Thoracic aorta (tissue), 2 donors: ENCODE measurements around the gene IFIT3. TPM values are rescaled to one million over a fixed set of nuclear protein-coding genes. Genes with fewer than 3 reads are reported as not detected.
"Not testable (repeated sequence)": the region's sequence is repeated elsewhere in the genome, so short reads cannot be mapped to it uniquely, and the experiment has no call there.

Experiments
- ATAC-seq: fragments of 150-250 bp; one replicate; pipeline ENCODE4 v1.8.0; 2017; ENCODE audit warnings: low read depth; ENCODE audit not compliant: insufficient number of reproducible peaks, low FRiP score
- DNase-seq: peaks from one replicate; pipeline ENCODE4 v3.0.0-alpha.2; 2020; ENCODE audit warnings: low spot score
- H3K27ac ChIP-seq, 2 donors: fragments of 200-600 bp; sonication (generic); 1 replicate in 1 of 2; 2 replicates in 1 of 2; pipeline ENCODE4 v1.5.1; 2016; ENCODE audit warnings: mild to moderate bottlenecking in 2 of 2, moderate library complexity in 2 of 2
- H3K27me3 ChIP-seq: fragments of 200-600 bp; sonication (generic); replicated peaks from 2 replicates; pipeline ENCODE4 v1.6.0; 2016; ENCODE audit warnings: mild to moderate bottlenecking; ENCODE audit not compliant: insufficient read depth
- H3K36me3 ChIP-seq: fragments of 200-600 bp; sonication (generic); one replicate; pipeline ENCODE4 v1.5.1; 2016
- H3K4me1 ChIP-seq, 2 donors: fragments of 200-600 bp; sonication (generic); 1 replicate in 1 of 2; 2 replicates in 1 of 2; pipeline versions ENCODE4 v1.5.1 to v1.6.0; 2016; ENCODE audit warnings: low read depth in 2 of 2, mild to moderate bottlenecking in 1 of 2; ENCODE audit not compliant: control insufficient read depth in 1 of 2
- H3K4me3 ChIP-seq: fragments of 200-600 bp; sonication (generic); 2 replicates; pipeline ENCODE4 v1.5.1; 2016; ENCODE audit warnings: mild to moderate bottlenecking
- H3K9me3 ChIP-seq: fragments of 200-600 bp; sonication (generic); 2 replicates; pipeline ENCODE4 v1.5.1; 2016
- CTCF ChIP-seq: fragments of 200-600 bp; sonication (generic); IDR thresholded peaks from one replicate; pipeline ENCODE4 v1.5.1; 2019; ENCODE audit warnings: antibody characterized with exemption
- total RNA-seq, 2 donors: library from RNA; depleted of rRNA; stranded (reverse); fragments of >200 nt; gene quantifications; one replicate each; pipeline versions ENCODE4 v1.1.0 to v1.2.3, GENCODE V29; 2016

Gene IFIT3
- total RNA-seq, 2 donors from 2014 or later: 9.6 to 22.7 TPM

GRCh38 chr10:89330537-89331212 lies 2.9 kb downstream of the IFIT3 start:
- peaks cover 22 to 65% of the 10 kb centered on the region in 2 donors for H3K4me1 ChIP-seq
- no peak overlapping the region for H3K27ac ChIP-seq

GRCh38 chr10:89331487-89332122 lies 3.8 kb downstream of the IFIT3 start:
- ATAC-seq, H3K36me3 ChIP-seq, H3K27me3 ChIP-seq, H3K9me3 ChIP-seq, DNase-seq: not testable (repeated sequence)
- H3K4me3 ChIP-seq: peak overlapping the region; percentile 51
- H3K27ac ChIP-seq: peak overlapping the region; percentile 30 to 68
- peaks cover 22 to 65% of the 10 kb centered on the region in 2 donors for H3K4me1 ChIP-seq

More at GRCh38 chr10:89330537-89331212, 2.9 kb downstream of the IFIT3 start:
- Histone ChIP-seq H3K27me3 (no peaks in the 10 kb centered on the region), H3K9me3 (no peaks in the 10 kb centered on the region), H3K36me3 (no peaks in the 10 kb centered on the region), H3K4me3 (no peak overlapping the region)
- DNase-seq (no peak), ATAC-seq (no peak)
- TF ChIP-seq CTCF: no peak

DNA sequence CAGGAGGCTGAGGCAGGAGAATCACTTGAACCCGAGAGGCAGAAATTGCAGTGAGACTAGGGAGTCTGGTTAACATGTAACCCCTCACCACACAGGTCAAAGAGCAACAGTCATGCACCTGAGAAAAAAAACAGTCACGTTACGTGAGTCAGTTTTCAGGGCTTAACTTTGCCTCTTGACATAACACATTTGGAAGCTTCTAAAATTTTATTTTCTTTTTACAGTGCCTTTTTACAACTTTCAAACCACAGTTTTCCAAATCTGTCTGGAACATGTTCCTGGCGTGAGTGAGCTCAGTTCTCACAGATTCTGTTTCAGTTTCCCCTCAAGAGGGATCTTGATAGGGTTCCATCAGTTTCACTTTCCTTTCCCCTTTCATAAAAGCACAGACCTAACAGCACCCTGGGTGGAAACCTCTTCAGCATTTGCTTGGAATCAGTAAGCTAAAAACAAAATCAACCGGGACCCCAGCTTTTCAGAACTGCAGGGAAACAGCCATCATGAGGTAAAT lies 4.4 kb downstream of the IFIT3 start:
- Histone ChIP-seq H3K9me3 (no peaks in the 10 kb centered on the region), H3K36me3 (no peaks in the 10 kb centered on the region), H3K27me3 (no peaks in the 10 kb centered on the region), H3K27ac (peak overlapping the region; percentile 30 to 68), H3K4me1 (peaks cover 22 to 62% of the 10 kb centered on the region in 2 donors), H3K4me3 (peak overlapping the region; percentile 51)
- ATAC-seq (no peak), DNase-seq (no peak)
- TF ChIP-seq CTCF: no peak

DNA sequence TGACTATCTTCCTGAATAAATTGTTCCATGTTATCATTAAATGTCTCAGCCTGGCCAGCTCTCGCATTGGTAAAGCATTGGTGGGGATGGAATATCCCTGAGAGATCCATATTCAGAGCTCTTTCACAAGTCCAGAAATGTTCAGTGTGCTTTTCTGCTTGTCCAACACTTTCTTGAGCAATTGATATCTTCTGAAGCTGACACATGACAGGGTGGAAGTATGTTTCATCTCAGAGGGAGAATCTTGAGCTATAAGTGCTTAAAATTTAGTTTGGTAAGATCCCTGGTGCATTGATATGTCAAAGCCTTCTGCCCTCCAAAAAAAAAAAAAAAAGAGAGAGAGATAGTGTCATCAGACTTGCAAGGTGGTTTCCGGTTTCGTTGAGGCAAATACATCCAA lies 7.4 kb downstream of the IFIT3 start:
- ATAC-seq: no peak
- DNase-seq: no peak
- no peak overlapping the region for H3K4me3 ChIP-seq
- no peak for TF ChIP-seq CTCF
- no peaks in the 10 kb centered on the region for H3K9me3 ChIP-seq
- H3K36me3 ChIP-seq: peaks cover 6% of the 10 kb centered on the region
- H3K4me1 ChIP-seq: peaks cover 15 to 38% of the 10 kb centered on the region in 2 donors
- H3K27ac ChIP-seq: no peak overlapping the region
- no peaks in the 10 kb centered on the region for H3K27me3 ChIP-seq

GRCh38 chr10:89336241-89336640 lies 8.4 kb downstream of the IFIT3 start:
- H3K4me1 ChIP-seq: peaks cover 12 to 28% of the 10 kb centered on the region in 2 donors
- no peak for TF ChIP-seq CTCF
- no peak overlapping the region for H3K27ac ChIP-seq
- H3K36me3 ChIP-seq: peaks cover 6% of the 10 kb centered on the region
- no peaks in the 10 kb centered on the region for H3K9me3 ChIP-seq
- ATAC-seq: no peak
- H3K27me3 ChIP-seq: no peaks in the 10 kb centered on the region
- H3K4me3 ChIP-seq: no peak overlapping the region
- no peak for DNase-seq
